GM12878 (cell line): ENCODE measurements around the gene NRTN. TPM values are rescaled to one million over a fixed set of nuclear protein-coding genes. Genes with fewer than 3 reads are reported as not detected.

ENCODE experiments used
- ATAC-seq: fragments of 200-7000 bp; cut with Tn5 transposase; 3 replicates; pipeline ENCODE4 v1.9.1; 2020; ENCODE audit warnings: mild to moderate bottlenecking, moderate library complexity
- BruUV-seq: library from RNA; stranded (reverse); fragments of 400-500 nt; replicated peaks from 2 replicates; lab custom pipeline; 2021; lab: Mats Ljungman, UMichigan
- CTCF ChIA-PET: fragments of 300-600 bp; sonication (Branson Sonifier 250); formaldehyde crosslinking; extraction: SDS; loops from one replicate; lab custom pipeline; 2021; ENCODE audit warnings: inconsistent platforms; lab: Yijun Ruan, JAX
- POLR2A ChIA-PET: fragments of 350-600 bp; formaldehyde crosslinking; extraction: SDS; loops from one replicate; lab custom pipeline; 2021; ENCODE audit warnings: inconsistent platforms; lab: Charles Lee
- RAD21 ChIA-PET: fragments of 300-600 bp; sonication (Branson Sonifier 250); formaldehyde crosslinking; loops from one replicate; lab custom pipeline; 2023; ENCODE audit warnings: antibody characterized with exemption; ENCODE audit not compliant: unreplicated experiment; lab: Charles Lee
- SMC1A ChIA-PET: fragments of 300-600 bp; sonication (Branson Sonifier 250); formaldehyde crosslinking; loops from one replicate; lab custom pipeline; 2023; ENCODE audit not compliant: unreplicated experiment, uncharacterized antibody; lab: Charles Lee
- DNase-seq: peaks from one replicate; pipeline ENCODE4 v3.0.0-alpha.2; 2011; ENCODE audit warnings: low read depth, low spot score
- FAIRE-seq: peaks from 3 replicates; lab custom pipeline; 2011; peaks lifted over from hg19 to GRCh38; lab: Jason Lieb, UNC
- H2AFZ ChIP-seq: 2 replicates; pipeline ENCODE4 v1.6.0; 2011; ENCODE audit warnings: low read depth, low read length, control low read depth; ENCODE audit not compliant: control insufficient read depth
- H3K27ac ChIP-seq: 2 replicates; pipeline ENCODE4 v1.5.1; 2011; ENCODE audit warnings: control low read depth; ENCODE audit not compliant: control insufficient read depth, insufficient read depth
- H3K27me3 ChIP-seq, 2 experiments: replicated peaks in 1 of 2; 2 replicates each; pipeline versions ENCODE4 v1.6.0 to v1.6.1; 2011; ENCODE audit warnings: low read length in 1 of 2; ENCODE audit not compliant: control insufficient read depth in 2 of 2, insufficient read depth in 2 of 2
- H3K36me3 ChIP-seq, 2 experiments: 2 replicates each; pipeline ENCODE4 v1.5.1; 2011; ENCODE audit warnings: low read length in 1 of 2; ENCODE audit not compliant: control insufficient read depth in 2 of 2, insufficient read depth in 2 of 2
- H3K4me1 ChIP-seq: 2 replicates; pipeline ENCODE4 v1.6.1; 2011; ENCODE audit warnings: mild to moderate bottlenecking, low read length, moderate library complexity, mixed read lengths; ENCODE audit not compliant: control insufficient read depth, insufficient read depth
- H3K4me2 ChIP-seq: 2 replicates; pipeline ENCODE4 v1.6.0; 2011; ENCODE audit warnings: control low read depth; ENCODE audit not compliant: control insufficient read depth, insufficient read depth
- H3K4me3 ChIP-seq: fragments of 200-600 bp; sonication (generic); 2 replicates; pipeline ENCODE4 v1.5.1; 2016
- H3K79me2 ChIP-seq: 2 replicates; pipeline ENCODE4 v1.6.0; 2011; ENCODE audit warnings: low read length; ENCODE audit not compliant: control insufficient read depth, insufficient read depth
- H3K9ac ChIP-seq: 2 replicates; pipeline ENCODE4 v1.8.0; 2011; ENCODE audit warnings: low read length, control low read depth, mixed read lengths; ENCODE audit not compliant: control insufficient read depth, insufficient read depth
- H3K9me3 ChIP-seq: replicated peaks from 3 replicates; pipeline ENCODE4 v1.5.1; 2011; ENCODE audit warnings: mild to moderate bottlenecking, low read length; ENCODE audit not compliant: control insufficient read depth, insufficient read depth
- H4K20me1 ChIP-seq: 2 replicates; pipeline ENCODE4 v1.6.0; 2011; ENCODE audit not compliant: control insufficient read depth, insufficient read depth
- CBX3 ChIP-seq: fragments of 200-600 bp; sonication (generic); IDR thresholded peaks from 2 replicates; pipeline ENCODE4 v1.6.1; 2016; ENCODE audit warnings: low read depth, borderline replicate concordance
- CHD2 ChIP-seq: IDR thresholded peaks from 2 replicates; pipeline ENCODE4 v1.6.1; 2011; ENCODE audit warnings: low read depth, low read length, improper control_type of control experiment, borderline replicate concordance
- CREM ChIP-seq: IDR thresholded peaks from 2 replicates; pipeline ENCODE4 v1.6.1; 2014; ENCODE audit warnings: antibody characterized with exemption, low read depth
- EZH2 ChIP-seq: IDR thresholded peaks from 2 replicates; pipeline ENCODE4 v1.6.1; 2012; ENCODE audit warnings: low read depth, mild to moderate bottlenecking, control low read depth, inconsistent platforms, low read length, borderline replicate concordance; ENCODE audit not compliant: control insufficient read depth
- KDM1A ChIP-seq: fragments of 200-600 bp; sonication (generic); IDR thresholded peaks from 2 replicates; pipeline ENCODE4 v1.6.1; 2016; ENCODE audit warnings: borderline replicate concordance
- MXI1 ChIP-seq: fragments of 150-350 bp; IDR thresholded peaks from 2 replicates; pipeline ENCODE4 v1.6.1; 2011; ENCODE audit warnings: low read depth, mild to moderate bottlenecking, inconsistent platforms, low read length, improper control_type of control experiment
- NR2F1 ChIP-seq: fragments of 450-650 bp; conservative IDR thresholded peaks from 2 replicates; pipeline ENCODE4 v1.6.1; 2017; ENCODE audit warnings: mild to moderate bottlenecking
- PRDM15 ChIP-seq: fragments of 450-650 bp; formaldehyde crosslinking; IDR thresholded peaks from 2 replicates; pipeline ENCODE4 v1.4.0; 2020; ENCODE audit warnings: mild to moderate bottlenecking, moderate library complexity
- REST ChIP-seq: IDR thresholded peaks from 2 replicates; pipeline ENCODE4 v1.6.1; 2012; ENCODE audit warnings: mild to moderate bottlenecking, low read depth, low read length
- SPI1 ChIP-seq: IDR thresholded peaks from 2 replicates; pipeline ENCODE4 v1.6.1; 2011; ENCODE audit warnings: low read depth, mild to moderate bottlenecking, low read length, moderate library complexity, borderline replicate concordance; ENCODE audit not compliant: insufficient read depth
- STAT1 ChIP-seq: fragments of 450-650 bp; conservative IDR thresholded peaks from 2 replicates; pipeline ENCODE4 v1.6.1; 2014; ENCODE audit warnings: antibody characterized with exemption, mild to moderate bottlenecking
- TCF3 ChIP-seq: IDR thresholded peaks from 2 replicates; pipeline ENCODE4 v1.6.1; 2012; ENCODE audit warnings: low read depth, mild to moderate bottlenecking, low read length, borderline replicate concordance; ENCODE audit not compliant: insufficient read depth
- ZNF384 ChIP-seq: IDR thresholded peaks from 2 replicates; pipeline ENCODE4 v1.6.1; 2012; ENCODE audit warnings: low read depth, mild to moderate bottlenecking, low read length, improper control_type of control experiment, borderline replicate concordance
- WGBS: methylation state at CpG from one replicate; pipeline ENCODE4 v1.1.6; 2016; ENCODE audit warnings: low lambda C conversion rate; ENCODE audit not compliant: insufficient replicate concordance, insufficient coverage; ENCODE audit errors: missing lambda C conversion rate; 5-methylcytosine and 5-hydroxymethylcytosine counted together
- in situ Hi-C: fragments of 300-500 bp; cut with MboI; formaldehyde crosslinking; loops from 9 replicates; pipeline ENCODE4 v1.14.3; 2018; ENCODE audit warnings: mixed read lengths
- intact Hi-C: fragments of 100-400 bp; cut with micrococcal nuclease; formaldehyde crosslinking; loops from one replicate; pipeline ENCODE4 v1.14.2; 2022; ENCODE audit not compliant: unreplicated experiment
- polyA plus RNA-seq, 11 experiments: library from polyadenylated mRNA; depleted of rRNA in 4 of 11; unstranded in 6 of 11; stranded (reverse) in 5 of 11; fragments of >200 nt; fragmentation: Nextera tagmentation in 4 of 11; fragmentation: Illumina TruSeq in 1 of 11; extraction: Ambion mirVana in 4 of 11; extraction: Trizol in 1 of 11; gene quantifications; 1 replicate in 1 of 11; 2 replicates in 10 of 11; pipeline versions ENCODE4 v1.2.1 to v1.2.3, GENCODE V29; 2011 to 2016; ENCODE audit warnings: inconsistent platforms in 2 of 11, missing spikeins in 2 of 11, low read depth in 1 of 11
- total RNA-seq, 4 experiments: library from RNA; depleted of rRNA in 3 of 4; stranded (reverse); fragments of >200 nt in 3 of 4; fragmentation: Illumina TruSeq in 1 of 4; extraction: Trizol in 1 of 4; gene quantifications; 2 replicates each; pipeline versions ENCODE4 v1.2.1 to v1.2.3, GENCODE V29; 2013 to 2021

NRTN gene
- total and polyA plus RNA-seq, 10 of the 15 experiments (the other 5 are each of a cell fraction or from before 2014, with no cell fraction given): not detected

GRCh38 chr19:5824751-5825150, 19.9 kb downstream of the NRTN start:
- intact Hi-C loops (no loop called here), in situ Hi-C loops (no loop called here)
- BruUV-seq: no TSS peak
- no peaks in the 10 kb centered on the region for H3K79me2 ChIP-seq
- no peaks in the 10 kb centered on the region for H3K9me3 ChIP-seq
- ChIA-PET POLR2A (no interaction called here), CTCF (interaction anchor here (1.1 kb wide), 1 partner anchor 21 kb away, joined by 4 read pairs; no protein-coding TSS in a partner anchor), RAD21 (no interaction called here), SMC1A (no interaction called here)
- no peaks in the 10 kb centered on the region for H4K20me1 ChIP-seq
- no peak overlapping the region for H2AFZ ChIP-seq
- H3K36me3 ChIP-seq: no peaks in the 10 kb centered on the region
- H3K27ac ChIP-seq: no peak overlapping the region
- ATAC-seq: no peak
- peaks cover 24% of the 10 kb centered on the region for H3K4me1 ChIP-seq
- H3K4me3 ChIP-seq: no peak overlapping the region
- H3K4me2 ChIP-seq: no peak overlapping the region
- TF ChIP-seq ZNF384: no peak
- no peak for TF ChIP-seq STAT1
- TF ChIP-seq CHD2: no peak
- TF ChIP-seq PRDM15 (CRISPR knock-in tag): no peak
- no peak for TF ChIP-seq EZH2
- no peak for TF ChIP-seq MXI1
- TF ChIP-seq SPI1: no peak
- TF ChIP-seq REST: no peak
- TF ChIP-seq NR2F1: no peak
- TF ChIP-seq KDM1A: no peak
- TF ChIP-seq CBX3: no peak
- TF ChIP-seq TCF3: no peak
- no peak for TF ChIP-seq CREM
- FAIRE-seq: no peak
- no peak overlapping the region for H3K9ac ChIP-seq
- peaks cover 0 to 4% of the 10 kb centered on the region in 2 experiments; a peak in 2 of 4 replicates for H3K27me3 ChIP-seq
- WGBS: 85% methylated on average over 10 of the region's 10 CpGs
- no peak for DNase-seq
